BE2C (cell line): Measurements from ENCODE around the gene PTPA.

Experiments
- DNase-seq: peaks from one replicate; pipeline ENCODE4 v3.0.0-alpha.2; 2020
- H3K27me3 ChIP-seq: fragments of 250-450 bp; sonication (Bioruptor Pico); 2 replicates; pipeline ENCODE4 v1.5.1; 2020; ENCODE audit warnings: mild to moderate bottlenecking
- H3K36me3 ChIP-seq: fragments of 250-450 bp; sonication (Bioruptor Pico); 2 replicates; pipeline ENCODE4 v1.5.1; 2020; ENCODE audit warnings: mild to moderate bottlenecking
- H3K4me1 ChIP-seq: fragments of 250-450 bp; sonication (Bioruptor Pico); 2 replicates; pipeline ENCODE4 v1.5.1; 2020
- H3K4me3 ChIP-seq: 2 replicates; pipeline ENCODE4 v1.5.1; 2011; ENCODE audit warnings: low read depth, low read length
- H3K9me3 ChIP-seq: fragments of 250-450 bp; sonication (Bioruptor Pico); 2 replicates; pipeline ENCODE4 v1.5.1; 2020
- TF ChIP-seq, protein P1 (sequence below): IDR thresholded peaks from 2 replicates; pipeline ENCODE4 v1.5.1; 2012; ENCODE audit warnings: mild to moderate bottlenecking, low read depth, low read length

The PTPA gene

DNA sequence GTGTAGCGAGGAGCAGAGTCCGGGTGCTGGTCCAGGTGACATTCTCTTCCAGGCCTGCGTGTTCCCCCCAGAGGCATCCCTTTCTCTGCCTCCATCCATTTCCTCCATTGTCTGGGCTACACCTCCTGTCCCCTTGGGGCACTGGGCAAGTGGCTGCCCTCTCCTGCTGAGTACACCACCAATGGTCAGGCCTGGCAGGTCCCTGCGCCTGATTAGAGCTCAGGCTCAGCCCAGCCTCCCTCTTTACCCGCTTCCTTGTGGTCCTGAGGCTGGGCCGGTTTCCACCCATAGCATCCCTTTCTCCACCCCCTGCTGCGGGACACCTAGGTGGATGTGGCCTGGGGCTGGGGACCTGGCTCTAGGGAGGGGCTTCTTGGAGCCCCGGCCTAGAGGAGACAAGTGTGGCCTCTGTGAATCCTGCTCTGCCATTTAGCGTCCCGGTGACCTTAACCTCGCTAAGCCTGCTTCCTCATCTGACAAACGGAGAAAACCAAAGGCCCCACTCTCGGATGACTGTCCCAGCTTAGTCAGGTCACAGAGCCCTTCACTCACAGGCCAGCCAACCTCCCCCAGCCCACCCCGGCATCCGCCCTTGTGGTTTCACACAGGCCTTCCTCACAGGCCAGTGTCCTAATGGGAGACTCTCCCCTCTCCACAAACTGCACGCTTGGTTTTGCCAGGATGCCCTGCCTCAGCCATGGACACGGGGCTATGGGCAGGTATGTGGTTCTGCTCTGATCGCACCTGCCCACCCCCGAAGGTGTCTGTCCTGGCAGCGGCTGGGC lies 17.4 kb upstream of the PTPA start:
- H3K4me1 ChIP-seq: no peaks in the 10 kb centered on the region

DNA sequence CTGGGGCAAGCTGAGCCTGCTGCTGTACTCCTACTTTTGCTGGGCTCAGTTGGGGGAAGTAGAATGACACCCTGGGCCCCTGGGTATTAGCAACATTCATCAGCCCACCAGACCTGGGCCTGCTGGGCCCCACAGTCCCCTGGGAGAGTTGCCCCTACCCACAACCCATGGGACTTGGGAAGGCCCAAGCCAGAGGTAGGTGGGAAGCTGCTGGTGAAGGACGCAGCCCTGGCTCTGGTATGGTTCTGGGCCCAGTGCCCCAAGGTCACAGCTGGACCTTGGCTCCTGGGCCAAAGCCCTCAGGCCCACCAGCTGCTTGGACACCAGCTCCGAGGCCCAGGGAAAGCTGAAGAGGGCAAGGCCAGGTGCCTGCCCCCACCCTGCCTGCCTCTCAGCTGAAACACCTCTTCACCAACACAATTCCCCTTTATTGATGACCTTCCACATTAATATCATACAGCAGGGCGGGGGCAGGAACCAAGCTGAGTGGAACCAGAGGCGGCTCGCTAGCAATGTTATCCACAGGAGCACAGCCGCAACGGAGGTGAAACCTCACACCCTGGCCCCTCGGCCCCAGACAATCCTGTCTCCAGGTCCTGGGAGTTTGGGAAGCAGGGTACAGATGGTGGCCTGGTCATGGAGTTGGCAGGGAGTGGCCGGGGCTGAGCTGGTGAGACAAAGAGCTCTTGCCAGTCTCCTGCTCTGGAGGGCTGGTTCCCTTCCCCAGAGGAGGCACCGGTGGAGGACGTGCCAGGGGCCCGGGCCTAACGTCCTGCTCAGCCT lies 16.6 kb upstream of the PTPA start:
- H3K36me3 ChIP-seq: peaks cover 8% of the 10 kb centered on the region
- H3K4me3 ChIP-seq: no peak overlapping the region
- DNase-seq: no peak
- TF ChIP-seq, protein P1, sequence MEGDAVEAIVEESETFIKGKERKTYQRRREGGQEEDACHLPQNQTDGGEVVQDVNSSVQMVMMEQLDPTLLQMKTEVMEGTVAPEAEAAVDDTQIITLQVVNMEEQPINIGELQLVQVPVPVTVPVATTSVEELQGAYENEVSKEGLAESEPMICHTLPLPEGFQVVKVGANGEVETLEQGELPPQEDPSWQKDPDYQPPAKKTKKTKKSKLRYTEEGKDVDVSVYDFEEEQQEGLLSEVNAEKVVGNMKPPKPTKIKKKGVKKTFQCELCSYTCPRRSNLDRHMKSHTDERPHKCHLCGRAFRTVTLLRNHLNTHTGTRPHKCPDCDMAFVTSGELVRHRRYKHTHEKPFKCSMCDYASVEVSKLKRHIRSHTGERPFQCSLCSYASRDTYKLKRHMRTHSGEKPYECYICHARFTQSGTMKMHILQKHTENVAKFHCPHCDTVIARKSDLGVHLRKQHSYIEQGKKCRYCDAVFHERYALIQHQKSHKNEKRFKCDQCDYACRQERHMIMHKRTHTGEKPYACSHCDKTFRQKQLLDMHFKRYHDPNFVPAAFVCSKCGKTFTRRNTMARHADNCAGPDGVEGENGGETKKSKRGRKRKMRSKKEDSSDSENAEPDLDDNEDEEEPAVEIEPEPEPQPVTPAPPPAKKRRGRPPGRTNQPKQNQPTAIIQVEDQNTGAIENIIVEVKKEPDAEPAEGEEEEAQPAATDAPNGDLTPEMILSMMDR: no peak
- no peaks in the 10 kb centered on the region for H3K27me3 ChIP-seq
- H3K4me1 ChIP-seq: no peaks in the 10 kb centered on the region
- H3K9me3 ChIP-seq: no peaks in the 10 kb centered on the region

More for the DNA sequence above, 17.4 kb upstream of the PTPA start:
- Histone ChIP-seq H3K36me3 (peaks cover 16% of the 10 kb centered on the region), H3K27me3 (no peaks in the 10 kb centered on the region), H3K9me3 (no peaks in the 10 kb centered on the region), H3K4me3 (no peak overlapping the region)
- TF ChIP-seq, protein P1: no peak
- no peak for DNase-seq

DNA sequence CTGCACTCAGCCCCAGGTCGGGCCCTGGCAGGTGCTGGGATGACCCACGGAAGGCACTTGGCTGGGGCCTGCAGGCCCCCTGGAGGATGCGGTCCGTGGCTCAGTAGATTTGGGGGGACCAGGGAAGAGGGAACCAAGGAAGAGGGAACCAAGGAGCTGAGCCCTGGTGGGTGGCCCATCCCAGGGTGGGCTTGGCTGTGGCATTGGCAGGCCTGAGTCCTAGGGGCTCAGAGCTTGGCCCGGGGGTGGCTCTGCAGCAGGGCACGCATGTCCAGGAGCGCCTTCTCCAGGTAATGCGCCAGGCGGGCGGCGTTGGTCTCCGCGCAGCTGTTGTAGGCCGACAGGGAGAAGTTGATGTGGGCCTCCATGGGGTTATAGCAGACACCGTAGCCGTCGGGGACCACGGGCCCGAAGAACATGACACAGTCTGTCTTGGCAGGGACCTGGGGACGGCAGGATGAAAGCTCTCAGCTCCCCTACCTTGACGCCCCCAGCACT lies 16.0 kb upstream of the PTPA start:
- DNase-seq: no peak
- TF ChIP-seq, protein P1: no peak
- peaks cover 4% of the 10 kb centered on the region for H3K36me3 ChIP-seq
- H3K27me3 ChIP-seq: no peaks in the 10 kb centered on the region
- H3K4me3 ChIP-seq: no peak overlapping the region
- no peaks in the 10 kb centered on the region for H3K4me1 ChIP-seq
- H3K9me3 ChIP-seq: no peaks in the 10 kb centered on the region

DNA sequence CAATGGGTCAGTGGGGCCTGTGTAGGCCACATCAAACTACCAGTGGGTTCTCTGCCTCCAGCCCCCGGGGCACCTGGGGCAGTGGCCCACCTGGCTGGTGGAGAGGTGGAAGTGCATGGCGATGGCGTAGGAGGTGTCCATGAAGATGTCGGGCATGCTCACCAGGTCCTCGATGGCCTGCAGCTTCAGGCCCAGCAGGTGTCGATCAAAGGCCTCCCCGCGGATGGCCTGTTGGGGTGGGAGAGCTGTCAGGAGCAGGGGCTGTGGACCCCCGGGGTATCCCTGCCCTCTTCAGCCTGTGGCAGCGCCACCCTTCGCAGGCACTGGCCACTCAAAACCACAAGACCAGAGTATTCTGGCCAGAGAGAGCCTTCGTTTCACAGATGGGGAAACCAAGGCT lies 15.3 kb upstream of the PTPA start:
- no peaks in the 10 kb centered on the region for H3K4me1 ChIP-seq
- H3K9me3 ChIP-seq: no peaks in the 10 kb centered on the region
- no peaks in the 10 kb centered on the region for H3K27me3 ChIP-seq
- no peak for DNase-seq
- H3K4me3 ChIP-seq: no peak overlapping the region
- TF ChIP-seq, protein P1: no peak
- no peaks in the 10 kb centered on the region; the same call in 1 of the 2 replicates for H3K36me3 ChIP-seq

DNA sequence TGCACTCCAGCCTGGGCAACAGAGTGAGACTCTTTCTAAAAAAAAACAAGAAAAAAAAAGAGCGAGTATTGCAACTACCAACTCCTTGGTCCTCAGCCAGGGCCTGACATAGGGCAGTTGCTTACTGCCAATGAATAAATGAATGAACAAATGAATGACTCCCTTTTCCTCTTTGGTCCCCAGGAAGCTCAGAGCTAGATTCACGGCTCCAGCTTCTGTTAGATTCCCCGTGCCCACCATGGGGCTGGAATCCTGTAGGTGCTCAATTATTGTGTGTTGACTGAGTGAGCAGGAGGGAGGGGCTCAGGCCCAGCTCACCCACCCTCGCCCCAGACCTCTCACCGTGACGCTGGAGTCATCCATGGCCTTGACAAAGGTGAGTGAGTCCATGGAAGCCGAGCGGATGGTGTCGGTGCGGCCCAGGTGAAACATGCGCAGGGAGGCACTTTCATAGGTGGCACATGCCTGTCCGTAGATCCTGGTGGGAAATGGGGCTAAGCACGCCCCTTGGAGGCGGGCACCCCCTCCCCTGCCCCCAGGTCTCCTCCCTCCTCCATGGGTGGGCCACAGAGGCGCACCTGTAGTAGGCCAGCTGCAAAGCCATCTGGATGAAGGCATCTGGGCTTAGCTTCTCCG lies 13.4 kb upstream of the PTPA start:
- Histone ChIP-seq H3K4me1 (peaks cover 2% of the 10 kb centered on the region), H3K4me3 (no peak overlapping the region), H3K9me3 (no peaks in the 10 kb centered on the region), H3K27me3 (no peaks in the 10 kb centered on the region), H3K36me3 (no peaks in the 10 kb centered on the region)
- no peak for DNase-seq
- TF ChIP-seq, protein P1: no peak
